Fibroblast of lung (primary cell): ENCODE data around the gene SMC6. TPM values are rescaled to one million over a fixed set of nuclear protein-coding genes. Genes with fewer than 3 reads are reported as not detected.
A peak's percentile ranks its signal among the peaks of the same experiment; 100 is the strongest.

Experiments
- DNase-seq, 2 donors: peaks; one replicate each; pipeline versions ENCODE4 v3.0.0 to v3.0.0-alpha.2; 2010; ENCODE audit warnings: low read depth in 2 of 2
- H2AFZ ChIP-seq: 2 replicates; pipeline ENCODE4 v1.5.1; 2012; ENCODE audit warnings: low read length, control low read depth, inconsistent platforms
- H3K27ac ChIP-seq: 2 replicates; pipeline ENCODE4 v1.5.1; 2011; ENCODE audit warnings: low read length, control low read depth; ENCODE audit not compliant: insufficient read depth
- H3K27me3 ChIP-seq: 2 replicates; pipeline ENCODE4 v1.5.1; 2011; ENCODE audit warnings: mild to moderate bottlenecking, low read length; ENCODE audit not compliant: control insufficient read depth, insufficient read depth
- H3K36me3 ChIP-seq: 2 replicates; pipeline ENCODE4 v1.5.1; 2011; ENCODE audit warnings: low read length; ENCODE audit not compliant: control insufficient read depth, insufficient read depth
- H3K4me1 ChIP-seq: 2 replicates; pipeline ENCODE4 v1.5.1; 2011; ENCODE audit warnings: low read length; ENCODE audit not compliant: control insufficient read depth, insufficient read depth; ENCODE audit errors: extremely low read depth
- H3K4me2 ChIP-seq: 2 replicates; pipeline ENCODE4 v1.5.1; 2011; ENCODE audit warnings: low read length, control low read depth; ENCODE audit not compliant: insufficient read depth; ENCODE audit errors: extremely low read depth
- H3K4me3 ChIP-seq, 4 experiments: fragments of 200-600 bp in 1 of 4; sonication (generic) in 1 of 4; replicated peaks in 1 of 4; 2 replicates each; pipeline ENCODE4 v1.5.1; 2011 to 2016; ENCODE audit warnings: low read length in 4 of 4, low read depth in 3 of 4, mild to moderate bottlenecking in 3 of 4, control low read depth in 2 of 4, inconsistent platforms in 1 of 4, mixed read lengths in 1 of 4; ENCODE audit not compliant: insufficient read depth in 1 of 4; ENCODE audit errors: control extremely low read depth in 1 of 4
- H3K79me2 ChIP-seq: 2 replicates; pipeline ENCODE4 v1.5.1; 2012; ENCODE audit warnings: mild to moderate bottlenecking, low read length, inconsistent platforms; ENCODE audit not compliant: control insufficient read depth, insufficient read depth
- H3K9ac ChIP-seq: 2 replicates; pipeline ENCODE4 v1.5.1; 2011; ENCODE audit warnings: mild to moderate bottlenecking, low read length, control low read depth; ENCODE audit not compliant: insufficient read depth
- H3K9me3 ChIP-seq: 2 replicates; pipeline ENCODE4 v1.5.1; 2012; ENCODE audit warnings: low read depth, low read length; ENCODE audit not compliant: control insufficient read depth, insufficient read depth
- H4K20me1 ChIP-seq: 2 replicates; pipeline ENCODE4 v1.5.1; 2011; ENCODE audit warnings: low read length; ENCODE audit not compliant: control insufficient read depth, insufficient read depth; ENCODE audit errors: extremely low read depth
- CTCF ChIP-seq, 2 donors: IDR thresholded peaks in 1 of 2; conservative IDR thresholded peaks in 1 of 2; 1 replicate in 1 of 2; 2 replicates in 1 of 2; pipeline ENCODE4 v1.5.1; 2011 to 2012; ENCODE audit warnings: low read length in 2 of 2, control low read depth in 1 of 2, inconsistent platforms in 1 of 2, low read depth in 1 of 2, mild to moderate bottlenecking in 1 of 2
- EZH2 ChIP-seq: IDR thresholded peaks from 2 replicates; pipeline ENCODE4 v1.5.1; 2012; ENCODE audit warnings: low read length, control low read depth, mild to moderate bottlenecking; ENCODE audit errors: missing control alignments
- polyA plus RNA-seq, 2 donors: library from polyadenylated mRNA; depleted of rRNA in 1 of 2; stranded (reverse) in 1 of 2; unstranded in 1 of 2; fragments of >200 nt; gene quantifications; 2 replicates each; pipeline ENCODE4 v1.2.1, GENCODE V29; 2011 to 2012; ENCODE audit warnings: missing spikeins in 1 of 2
- total RNA-seq: library from RNA; depleted of rRNA; stranded (reverse); fragments of >200 nt; gene quantifications from 2 replicates; pipeline ENCODE4 v1.2.1, GENCODE V29; 2014

SMC6 gene
- total and polyA plus RNA-seq, 2 donors (not counting 1 experiment from before 2014, with no cell fraction given): 17.9 to 22.8 TPM

- no peak for DNase-seq
- no peak overlapping the region for H3K4me2 ChIP-seq
- no peaks in the 10 kb centered on the region for H4K20me1 ChIP-seq
- no peak overlapping the region for H3K9ac ChIP-seq
- no peaks in the 10 kb centered on the region for H3K9me3 ChIP-seq
- peaks cover 12% of the 10 kb centered on the region for H3K4me1 ChIP-seq
- no peak overlapping the region for H3K27ac ChIP-seq
- H3K27me3 ChIP-seq: no peaks in the 10 kb centered on the region
- no peak overlapping the region for H2AFZ ChIP-seq
- H3K79me2 ChIP-seq: no peaks in the 10 kb centered on the region
- TF ChIP-seq CTCF (conservative IDR thresholded peaks at IDR 0.05 in 1 of 2, IDR thresholded peaks at IDR 0.05 in 1 of 2; ENCODE audit: low read depth in 1 of 2, low read length in 2 of 2) (no peak), EZH2 (no peak)
- H3K4me3 ChIP-seq: no peak overlapping the region
- H3K36me3 ChIP-seq: no peaks in the 10 kb centered on the region
Measured at GRCh38 chr2:17648581-17648980, 105.0 kb downstream of the SMC6 start.

GRCh38 chr2:17646838-17647701 is 106.5 kb downstream of the SMC6 start:
- Histone ChIP-seq H3K36me3 (no peaks in the 10 kb centered on the region), H3K9ac (no peak overlapping the region), H2AFZ (no peak overlapping the region), H3K4me3 (no peak overlapping the region), H3K4me1 (peaks cover 22% of the 10 kb centered on the region), H3K9me3 (no peaks in the 10 kb centered on the region), H3K4me2 (no peak overlapping the region), H3K27ac (no peak overlapping the region), H4K20me1 (no peaks in the 10 kb centered on the region), H3K27me3 (no peaks in the 10 kb centered on the region), H3K79me2 (no peaks in the 10 kb centered on the region)
- TF ChIP-seq EZH2 (no peak), CTCF (conservative IDR thresholded peaks at IDR 0.05 in 1 of 2, IDR thresholded peaks at IDR 0.05 in 1 of 2; ENCODE audit: low read depth in 1 of 2, low read length in 2 of 2) (no peak)
- no peak for DNase-seq

GRCh38 chr2:17646081-17646554 is 107.5 kb downstream of the SMC6 start:
- DNase-seq: peak; percentile 78 to 92
- Histone ChIP-seq H3K27me3 (no peaks in the 10 kb centered on the region), H3K9me3 (no peaks in the 10 kb centered on the region), H3K36me3 (no peaks in the 10 kb centered on the region), H4K20me1 (no peaks in the 10 kb centered on the region), H3K4me1 (peaks cover 22% of the 10 kb centered on the region), H3K9ac (no peak overlapping the region), H3K27ac (no peak overlapping the region), H2AFZ (no peak overlapping the region), H3K4me3 (no peak overlapping the region), H3K79me2 (no peaks in the 10 kb centered on the region), H3K4me2 (no peak overlapping the region)
- TF ChIP-seq EZH2 (no peak), CTCF (conservative IDR thresholded peaks at IDR 0.05 in 1 of 2, IDR thresholded peaks at IDR 0.05 in 1 of 2; ENCODE audit: low read depth in 1 of 2, low read length in 2 of 2) (peak; percentile 87 to 91)
